ENCODE measurements around the gene IER5L.
"Not testable (repeated sequence)": the region's sequence is repeated elsewhere in the genome, so short reads cannot be mapped to it uniquely, and the experiment has no call there.

GRCh38 chr9:129163198-129163670, 14.8 kb downstream of the IER5L start:
- not testable (repeated sequence) for TF ChIP-seq POLR2AphosphoS5, POLR2A, CTCF, EP300 (IDR thresholded peaks at IDR 0.05)
